ENCODE results near the gene C4orf51.

C4orf51 gene

GRCh38 chr4:145709843-145710242 is 29.9 kb downstream of the C4orf51 start:
- DNase-seq (ENCODE audit: low read depth in 2 of 2): no peak

- DNase-seq (ENCODE audit: low read depth in 2 of 2): no peak
Measured at GRCh38 chr4:145716200-145716599, 36.3 kb downstream of the C4orf51 start.

DNA sequence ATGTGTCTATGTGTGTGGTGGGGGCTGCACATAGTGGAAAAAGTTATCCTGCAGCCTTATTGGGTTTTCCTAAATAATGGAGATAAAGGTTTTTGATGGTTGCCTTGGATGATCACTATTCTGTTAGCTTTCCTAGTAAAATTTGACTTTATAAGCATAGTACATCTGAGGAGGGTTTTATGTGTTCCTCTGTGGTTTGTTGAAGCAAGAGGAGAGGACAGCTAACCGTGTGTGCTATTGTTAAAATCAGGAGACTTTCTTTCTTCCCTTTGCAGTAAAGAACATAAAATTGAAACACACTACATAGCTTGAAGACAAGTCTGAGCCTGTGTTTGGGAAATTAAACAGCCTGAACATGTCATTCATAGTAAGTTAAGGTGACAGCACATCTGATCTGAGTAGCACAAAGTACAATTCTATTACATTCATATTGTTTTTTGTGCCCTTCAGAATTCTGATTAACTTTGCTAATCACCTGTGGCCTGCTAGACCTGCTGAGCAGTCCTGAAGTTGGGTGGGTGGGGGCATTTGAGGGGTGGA is 36.8 kb downstream of the C4orf51 start:
- DNase-seq (ENCODE audit: low read depth in 2 of 2): no peak

GRCh38 chr4:145719752-145720624 is 40.0 kb downstream of the C4orf51 start:
- no peak for DNase-seq (ENCODE audit: low read depth in 2 of 2)

GRCh38 chr4:145720656-145721055 is 40.7 kb downstream of the C4orf51 start:
- no peak for DNase-seq (ENCODE audit: low read depth in 2 of 2)

DNA sequence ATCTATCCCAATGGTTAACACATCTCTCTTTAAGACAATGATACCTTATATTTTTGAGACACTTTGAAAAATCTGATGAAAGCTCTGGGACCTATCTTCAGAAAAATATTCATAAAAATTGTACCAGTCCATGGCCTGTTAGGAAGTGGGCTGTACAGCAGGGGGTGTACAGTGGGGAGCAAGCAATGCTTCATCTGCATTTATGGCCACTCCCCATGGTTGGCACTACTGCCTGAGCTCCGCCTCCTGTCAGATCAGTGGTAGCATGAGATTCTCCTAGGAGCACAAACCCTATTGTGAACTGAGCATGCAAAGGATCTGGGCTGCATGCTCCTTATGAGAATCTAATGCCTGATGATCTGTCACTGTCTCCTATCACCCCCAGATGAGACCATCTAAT is 42.6 kb downstream of the C4orf51 start:
- DNase-seq (ENCODE audit: low read depth in 2 of 2): no peak

GRCh38 chr4:145723336-145723735 is 43.4 kb downstream of the C4orf51 start:
- DNase-seq (ENCODE audit: low read depth in 2 of 2): no peak

DNA sequence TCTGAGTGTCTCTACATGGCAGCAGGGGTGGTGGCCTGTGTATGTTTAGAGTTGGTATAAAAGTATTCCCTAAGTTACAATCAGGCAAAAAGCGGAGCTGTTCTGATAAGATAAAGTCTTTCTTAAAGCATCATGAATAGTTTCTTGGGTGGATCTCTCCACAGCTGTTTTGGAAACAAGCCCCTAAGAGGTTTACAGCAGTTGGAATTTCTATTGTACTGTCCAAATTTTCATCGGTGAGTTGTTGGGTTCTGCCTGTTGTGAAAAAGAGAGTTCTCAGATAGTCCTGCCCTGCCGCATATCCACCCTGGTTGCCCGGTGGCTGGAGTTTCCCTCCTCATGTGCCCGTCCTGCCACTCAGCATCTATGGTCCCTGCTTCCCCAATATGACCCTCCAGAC is 50.1 kb downstream of the C4orf51 start:
- DNase-seq (ENCODE audit: low read depth in 2 of 2): no peak

DNA sequence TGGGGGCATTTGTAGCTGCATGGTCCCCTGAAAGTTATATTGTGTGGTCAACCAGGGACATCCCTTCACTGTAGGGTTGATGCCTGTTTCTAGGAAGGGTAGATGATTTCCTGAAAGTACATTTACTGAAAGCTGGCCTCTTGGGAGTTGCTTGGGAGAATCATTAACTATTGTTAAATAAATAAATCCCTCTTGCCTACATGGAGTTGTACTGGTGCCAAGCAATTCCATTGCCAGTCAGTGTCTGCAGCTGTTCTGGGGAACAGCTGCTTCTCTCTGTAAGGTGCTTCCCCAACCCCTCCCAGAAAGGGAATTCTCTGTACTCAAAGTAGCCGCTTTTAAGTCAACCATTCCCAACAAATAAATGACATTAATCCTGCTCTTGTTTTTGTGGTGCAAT is 51.1 kb downstream of the C4orf51 start:
- no peak for DNase-seq (ENCODE audit: low read depth in 2 of 2)

- no peak for DNase-seq (ENCODE audit: low read depth in 2 of 2)
Measured at GRCh38 chr4:145732001-145732815, 52.3 kb downstream of the C4orf51 start.

- DNase-seq (ENCODE audit: low read depth in 2 of 2): peak; percentile 62 to 63
Measured at GRCh38 chr4:145732895-145733880, 53.2 kb downstream of the C4orf51 start.

DNA sequence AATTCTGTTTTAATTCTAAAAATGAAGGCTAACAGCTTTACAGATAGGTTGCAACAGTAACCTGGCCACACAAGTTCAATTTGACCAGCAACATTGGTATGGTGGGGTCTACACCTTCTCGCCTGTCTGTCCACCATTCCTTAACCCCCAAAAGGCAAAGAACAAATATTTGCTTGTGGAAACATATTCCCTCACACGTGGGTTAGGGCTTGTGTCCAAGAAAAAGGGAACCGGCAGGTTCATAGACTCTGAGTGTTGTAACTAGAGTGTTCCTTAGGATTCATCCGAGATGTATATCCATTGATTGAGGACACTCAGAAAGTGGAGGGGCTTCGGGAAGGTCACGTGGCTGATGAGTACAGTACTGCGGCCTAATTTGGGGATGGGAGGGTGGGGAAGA is 54.1 kb downstream of the C4orf51 start:
- no peak for DNase-seq (ENCODE audit: low read depth in 2 of 2)

DNA sequence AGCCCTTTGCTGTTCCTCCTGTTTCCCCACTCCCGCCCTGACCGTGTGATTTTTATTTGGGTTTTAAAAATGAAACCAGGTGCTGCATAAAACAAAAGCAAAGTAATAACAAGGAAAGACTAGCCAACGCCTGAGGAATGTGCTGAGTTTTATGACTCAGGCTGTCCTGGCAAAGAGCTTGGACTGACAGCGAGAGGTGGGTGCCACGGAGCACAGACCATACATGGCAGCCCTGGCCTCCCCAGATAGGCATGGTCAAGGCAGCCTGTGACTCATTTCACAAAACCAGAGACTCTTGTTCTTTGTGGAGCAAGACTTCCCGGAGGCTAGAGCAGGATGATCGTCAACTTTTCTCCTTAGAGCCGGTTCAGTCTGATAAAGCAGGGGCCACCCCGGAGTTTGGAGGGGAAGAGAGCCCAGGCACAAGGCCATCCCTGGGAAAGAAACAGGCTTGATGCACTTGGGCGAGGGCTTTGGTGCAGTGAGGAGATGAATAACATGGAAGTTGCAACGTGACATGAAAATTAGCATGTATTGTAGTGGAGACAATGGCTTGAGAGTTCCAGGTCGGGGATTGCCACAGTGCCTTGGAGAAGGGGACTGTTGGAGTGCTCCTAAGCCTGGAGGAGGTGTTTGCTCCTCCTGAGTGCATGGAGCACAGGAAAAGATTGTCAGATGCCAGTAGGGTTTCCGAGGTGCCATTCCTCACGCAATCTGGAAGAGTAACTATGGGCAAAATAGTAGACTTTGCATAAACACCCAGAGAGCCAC is 54.8 kb downstream of the C4orf51 start:
- no peak for DNase-seq (ENCODE audit: low read depth in 2 of 2)

- DNase-seq (ENCODE audit: low read depth in 2 of 2): no peak
Measured at GRCh38 chr4:145735347-145735675, 55.4 kb downstream of the C4orf51 start.

GRCh38 chr4:145735827-145736226 is 55.9 kb downstream of the C4orf51 start:
- no peak for DNase-seq (ENCODE audit: low read depth in 2 of 2)

DNA sequence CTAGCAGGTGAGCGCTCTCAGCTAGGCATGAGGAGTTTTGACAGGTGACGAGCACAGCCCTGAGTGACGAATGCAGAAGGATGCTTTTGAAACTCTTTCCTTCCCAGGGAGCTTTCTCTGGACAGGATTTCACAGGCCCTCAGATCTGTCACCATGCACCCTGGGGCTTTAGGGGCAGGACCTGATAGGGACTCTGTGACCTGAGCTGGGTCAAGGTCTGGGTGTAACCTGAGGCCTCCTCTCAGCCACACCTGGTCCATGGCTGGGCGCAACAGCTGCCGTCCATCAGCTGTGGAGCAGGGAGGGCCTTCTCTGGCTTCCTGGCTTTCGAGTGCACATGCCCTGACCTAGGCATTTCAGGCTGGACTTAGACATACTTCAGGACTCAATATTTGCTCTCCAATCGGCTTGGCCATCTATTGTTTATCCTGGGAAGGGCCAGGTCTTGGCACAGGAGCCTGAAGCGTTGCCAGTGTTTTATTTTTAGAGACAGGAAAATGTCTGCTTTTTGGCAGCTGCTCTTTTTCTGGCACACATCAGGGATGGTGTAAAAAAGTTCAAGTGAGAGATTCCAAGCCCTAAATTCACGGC is 56.4 kb downstream of the C4orf51 start:
- DNase-seq (ENCODE audit: low read depth in 2 of 2): no peak

DNA sequence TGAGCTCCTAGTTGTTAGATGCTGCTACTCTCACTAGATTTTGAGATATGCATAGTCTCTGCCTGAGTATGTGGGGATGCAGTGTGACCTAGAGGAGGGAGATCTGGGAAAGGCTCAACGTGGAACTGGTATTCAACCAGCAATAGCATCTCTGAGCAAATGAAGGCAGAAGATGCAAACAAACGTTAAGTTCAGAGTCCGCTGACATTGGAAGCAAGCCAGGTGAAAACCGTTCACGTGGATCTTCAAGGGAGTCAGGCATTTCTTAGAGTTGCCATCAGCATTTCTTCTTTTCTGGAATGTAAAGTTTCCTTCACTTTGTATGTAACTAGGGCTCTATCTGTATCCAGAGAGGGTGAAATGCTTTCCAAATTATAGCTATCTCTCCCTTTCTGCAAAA is 59.9 kb downstream of the C4orf51 start:
- no peak for DNase-seq (ENCODE audit: low read depth in 2 of 2)

GRCh38 chr4:145740806-145741205 is 60.9 kb downstream of the C4orf51 start:
- no peak for DNase-seq (ENCODE audit: low read depth in 2 of 2)

GRCh38 chr4:145743641-145744040 is 63.7 kb downstream of the C4orf51 start:
- DNase-seq (ENCODE audit: low read depth in 2 of 2): no peak

DNA sequence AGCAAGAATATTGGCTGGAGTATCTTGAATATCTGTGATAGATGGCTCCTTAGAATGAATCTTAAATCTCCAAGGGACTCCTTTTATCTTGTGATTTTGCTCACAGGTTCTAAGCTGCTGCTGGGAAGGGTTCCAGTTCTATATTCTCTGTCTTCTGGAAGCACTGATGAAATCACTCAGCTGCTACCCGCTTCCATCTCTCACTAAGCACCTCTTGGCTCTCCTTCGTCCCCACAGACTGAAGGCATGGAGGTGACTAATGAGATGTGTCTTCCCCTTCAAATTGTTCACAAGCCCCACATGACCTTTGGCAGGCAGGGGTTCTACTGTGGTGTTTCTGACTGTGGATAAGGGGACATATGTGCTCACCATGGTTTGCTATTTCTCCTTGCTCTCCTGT is 75.9 kb downstream of the C4orf51 start:
- DNase-seq (ENCODE audit: low read depth in 2 of 2): no peak

Data from stimulated activated CD4-positive, alpha-beta T cell treated with anti-CD3 and anti-CD28 coated beads, Interleukin-1b, Interleukin-23, amount 100 ng/mL, for 1 hour (primary cell).